Measurements from ENCODE around the gene PRSS8. TPM values are rescaled to one million over a fixed set of nuclear protein-coding genes. Genes with fewer than 3 reads are reported as not detected.
"Not testable (repeated sequence)": the region's sequence is repeated elsewhere in the genome, so short reads cannot be mapped to it uniquely, and the experiment has no call there.

Gene PRSS8
- total RNA-seq, 1 donor from 2014 or later = 146 TPM

GRCh38 chr16:31147574-31147973 lies 12.0 kb upstream of the PRSS8 start:
- TF ChIP-seq CTCF (IDR thresholded peaks at IDR 0.05; ENCODE audit: insufficient read depth, low read length, poor library complexity, severe bottlenecking) = no peak
- H3K4me3 ChIP-seq (ENCODE audit: low read depth, low read length) = no peak overlapping the region
- no peaks in the 10 kb centered on the region for H3K36me3 ChIP-seq (ENCODE audit: control insufficient read depth, insufficient read depth, low read length)
- H3K27me3 ChIP-seq (ENCODE audit: control insufficient read depth, insufficient read depth, low read length) = peaks cover 31% of the 10 kb centered on the region
- no peak for DNase-seq (ENCODE audit: low read depth)

GRCh38 chr16:31145398-31145990 lies 10.0 kb upstream of the PRSS8 start:
- H3K4me3 ChIP-seq (ENCODE audit: low read depth, low read length) = no peak overlapping the region
- no peak for TF ChIP-seq CTCF (IDR thresholded peaks at IDR 0.05; ENCODE audit: insufficient read depth, low read length, poor library complexity, severe bottlenecking)
- peaks cover 31% of the 10 kb centered on the region for H3K27me3 ChIP-seq (ENCODE audit: control insufficient read depth, insufficient read depth, low read length)
- H3K36me3 ChIP-seq (ENCODE audit: control insufficient read depth, insufficient read depth, low read length) = no peaks in the 10 kb centered on the region
- no peak for DNase-seq (ENCODE audit: low read depth)

DNA sequence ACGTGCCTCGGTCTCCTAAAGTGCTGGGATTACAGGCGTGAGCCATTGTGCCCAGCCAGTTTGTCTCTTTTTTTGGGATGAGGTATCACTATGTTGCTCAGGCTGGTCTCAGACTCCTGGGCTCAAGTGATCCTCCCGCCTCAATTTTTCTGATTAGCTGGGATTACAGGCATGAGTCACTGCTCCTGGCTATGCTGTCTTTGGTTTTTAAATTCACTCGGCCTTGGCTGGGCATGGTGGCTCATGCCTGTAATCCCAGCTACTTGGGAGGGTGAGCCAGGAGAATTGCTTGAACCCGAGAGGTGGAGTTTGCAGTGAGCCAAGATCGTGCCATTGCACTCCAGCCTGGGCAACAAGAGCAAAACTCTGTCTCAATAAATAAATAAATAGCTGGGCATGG lies 8.9 kb upstream of the PRSS8 start:
- H3K36me3 ChIP-seq (ENCODE audit: control insufficient read depth, insufficient read depth, low read length); H3K4me3 ChIP-seq (ENCODE audit: low read depth, low read length); DNase-seq (ENCODE audit: low read depth): not testable (repeated sequence)
- H3K27me3 ChIP-seq (ENCODE audit: control insufficient read depth, insufficient read depth, low read length) = peaks cover 29% of the 10 kb centered on the region

- Histone ChIP-seq H3K4me3 (ENCODE audit: low read depth, low read length) (no peak overlapping the region), H3K27me3 (ENCODE audit: control insufficient read depth, insufficient read depth, low read length) (peaks cover 23% of the 10 kb centered on the region), H3K36me3 (ENCODE audit: control insufficient read depth, insufficient read depth, low read length) (no peaks in the 10 kb centered on the region)
- TF ChIP-seq CTCF (IDR thresholded peaks at IDR 0.05; ENCODE audit: insufficient read depth, low read length, poor library complexity, severe bottlenecking) = no peak
- no peak for DNase-seq (ENCODE audit: low read depth)
Measured at GRCh38 chr16:31143694-31144148, 8.2 kb upstream of the PRSS8 start.

DNA sequence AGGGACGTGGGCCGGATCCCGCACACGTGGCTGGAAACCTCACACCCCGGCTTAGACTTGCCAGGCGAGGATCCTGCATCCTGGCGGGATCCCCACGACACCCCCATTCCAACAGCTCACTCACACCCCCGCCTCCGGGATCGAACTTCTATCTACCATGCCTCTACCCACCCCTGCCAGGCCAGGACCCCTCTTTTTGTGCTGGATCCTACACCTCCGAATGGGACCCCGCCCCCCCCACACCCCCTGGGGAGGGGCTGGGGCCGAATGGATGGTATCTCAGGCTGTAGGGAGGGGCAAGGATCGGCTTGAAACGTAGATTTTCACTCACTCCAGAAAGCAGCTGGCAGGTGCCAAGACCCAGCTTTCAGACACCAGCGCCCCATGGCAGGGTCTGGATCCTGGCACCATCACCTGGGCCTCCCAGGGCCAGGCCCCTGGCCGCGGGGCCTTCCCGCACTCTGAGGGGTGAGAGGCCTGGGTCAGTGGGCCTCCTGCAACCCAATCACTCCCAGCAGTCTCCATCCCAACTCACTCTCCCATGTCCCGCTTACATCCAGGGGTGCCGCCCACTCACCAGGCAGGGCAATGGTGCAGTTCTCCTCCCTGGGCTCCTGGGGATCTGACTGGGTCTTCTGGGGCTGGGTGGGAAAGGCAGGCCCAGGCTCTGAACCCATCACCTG lies 7.6 kb upstream of the PRSS8 start:
- no peak for DNase-seq (ENCODE audit: low read depth)
- H3K27me3 ChIP-seq (ENCODE audit: control insufficient read depth, insufficient read depth, low read length) = peaks cover 17% of the 10 kb centered on the region
- H3K36me3 ChIP-seq (ENCODE audit: control insufficient read depth, insufficient read depth, low read length) = no peaks in the 10 kb centered on the region
- no peak overlapping the region for H3K4me3 ChIP-seq (ENCODE audit: low read depth, low read length)
- TF ChIP-seq CTCF (IDR thresholded peaks at IDR 0.05; ENCODE audit: insufficient read depth, low read length, poor library complexity, severe bottlenecking) = no peak

- peak; percentile 87 for DNase-seq (ENCODE audit: low read depth)
- peak overlapping the region; percentile 30 for H3K4me3 ChIP-seq (ENCODE audit: low read depth, low read length)
- H3K27me3 ChIP-seq (ENCODE audit: control insufficient read depth, insufficient read depth, low read length) = peaks cover 12% of the 10 kb centered on the region
- H3K36me3 ChIP-seq (ENCODE audit: control insufficient read depth, insufficient read depth, low read length) = no peaks in the 10 kb centered on the region
- TF ChIP-seq CTCF (IDR thresholded peaks at IDR 0.05; ENCODE audit: insufficient read depth, low read length, poor library complexity, severe bottlenecking) = peak; percentile 83
Measured at GRCh38 chr16:31142109-31143010, 6.8 kb upstream of the PRSS8 start.

All from kidney epithelial cell (primary cell).